HG03039 (cell line): ENCODE results near the gene GRIN3A.
"Not testable (repeated sequence)": the region's sequence is repeated elsewhere in the genome, so short reads cannot be mapped to it uniquely, and the experiment has no call there.

Experiments
- ATAC-seq: cut with Tn5 transposase; IDR thresholded peaks from one replicate; pipeline ENCODE4 v1.9.1; 2021; ENCODE audit warnings: mild to moderate bottlenecking, moderate library complexity; ENCODE audit not compliant: unreplicated experiment

The GRIN3A gene

DNA sequence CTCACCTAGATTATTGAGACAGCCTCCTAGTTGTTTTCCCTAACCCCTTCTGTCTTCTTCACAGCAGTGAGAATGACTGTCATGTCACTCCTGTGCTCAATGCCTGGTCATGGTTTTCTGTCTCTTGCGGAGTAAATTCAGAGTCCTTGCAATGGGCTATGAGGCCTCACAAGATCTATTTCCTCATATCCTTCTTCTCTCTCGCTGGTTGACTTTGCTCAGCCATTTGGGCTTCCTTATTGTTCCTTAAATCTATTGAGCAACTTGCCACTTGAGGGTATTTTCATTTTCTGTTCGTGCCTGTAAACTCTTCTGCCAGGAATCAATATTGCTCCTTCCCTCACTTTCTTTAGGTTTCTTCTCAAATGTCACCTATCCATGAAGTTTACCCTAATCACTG is 152.7 kb downstream of the GRIN3A start:
- no peak for ATAC-seq

DNA sequence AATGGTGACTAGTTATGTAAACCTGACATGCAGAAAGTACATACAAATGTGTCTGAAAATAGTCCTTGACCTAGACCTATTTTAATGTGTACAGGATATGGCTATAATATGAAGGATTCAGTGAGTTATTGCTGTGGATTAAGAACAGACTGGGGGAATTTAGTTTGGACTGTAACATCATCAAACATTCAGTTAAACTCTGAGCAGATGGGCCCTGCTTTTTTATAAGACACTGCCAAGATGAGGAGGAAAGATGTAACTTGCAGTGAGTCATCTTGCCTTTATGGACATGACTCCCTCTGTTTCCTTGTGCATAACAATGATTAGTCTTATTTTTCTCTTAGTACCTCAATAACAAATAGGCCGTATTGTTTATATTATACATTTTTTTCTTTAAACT is 155.9 kb downstream of the GRIN3A start:
- no peak for ATAC-seq

DNA sequence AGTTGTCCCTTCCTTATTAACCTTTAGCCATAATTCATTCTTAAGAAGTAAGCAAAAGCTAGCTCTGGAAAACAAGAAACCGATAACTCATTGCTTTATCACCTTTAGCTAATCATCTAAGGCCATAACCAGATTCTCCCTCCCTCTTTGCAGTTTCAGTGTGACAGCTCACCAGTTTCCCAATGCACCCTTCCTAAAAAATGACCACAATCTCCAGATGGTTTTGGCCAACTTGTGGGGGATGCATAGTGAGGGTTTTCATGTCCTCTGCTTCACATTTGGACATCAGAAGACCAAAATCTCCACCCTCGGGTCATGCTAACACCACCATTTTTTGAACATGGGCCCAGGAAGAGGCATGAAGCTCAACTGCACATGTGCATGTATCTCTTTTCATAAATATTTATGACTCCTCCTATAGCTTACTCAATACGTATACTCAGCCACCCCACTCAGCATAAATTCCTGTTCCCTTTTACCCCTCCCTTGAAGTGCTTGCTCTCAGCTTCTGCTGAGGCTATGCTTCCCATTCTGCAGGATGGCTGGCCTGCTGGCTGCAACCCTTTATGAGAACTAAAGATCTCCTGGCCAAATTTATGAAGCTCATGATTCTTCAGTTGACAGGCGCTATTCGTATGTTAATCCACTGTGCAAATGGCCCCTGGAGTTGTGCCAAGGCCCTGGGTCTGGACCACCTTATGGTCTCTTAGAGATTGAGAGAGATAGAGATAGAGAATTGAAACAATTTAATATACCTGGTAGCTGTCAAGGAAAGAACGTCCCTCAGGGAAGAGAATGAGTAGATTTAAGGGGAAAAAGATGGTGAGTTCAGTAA is 158.5 kb downstream of the GRIN3A start:
- no peak for ATAC-seq

DNA sequence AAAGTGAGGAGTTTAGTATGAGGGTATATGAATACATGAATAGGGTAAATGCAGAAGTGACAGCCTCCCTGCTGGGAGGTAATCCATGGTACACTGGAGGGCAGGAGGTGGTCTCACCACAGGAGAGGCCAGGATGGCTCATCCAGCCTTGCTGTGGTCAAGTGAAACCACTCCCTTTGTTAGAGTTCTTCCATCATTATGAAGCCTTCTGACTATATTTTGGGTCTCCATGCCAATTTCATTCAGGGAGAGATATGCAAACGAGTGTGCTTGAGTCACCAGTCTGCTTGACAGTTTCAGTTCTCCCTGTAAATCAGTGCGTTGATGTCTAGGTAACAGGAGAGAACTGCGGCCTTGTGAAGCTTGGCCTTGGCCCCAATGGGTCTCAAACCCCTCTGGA is 160.1 kb downstream of the GRIN3A start:
- peak; percentile 71 for ATAC-seq

DNA sequence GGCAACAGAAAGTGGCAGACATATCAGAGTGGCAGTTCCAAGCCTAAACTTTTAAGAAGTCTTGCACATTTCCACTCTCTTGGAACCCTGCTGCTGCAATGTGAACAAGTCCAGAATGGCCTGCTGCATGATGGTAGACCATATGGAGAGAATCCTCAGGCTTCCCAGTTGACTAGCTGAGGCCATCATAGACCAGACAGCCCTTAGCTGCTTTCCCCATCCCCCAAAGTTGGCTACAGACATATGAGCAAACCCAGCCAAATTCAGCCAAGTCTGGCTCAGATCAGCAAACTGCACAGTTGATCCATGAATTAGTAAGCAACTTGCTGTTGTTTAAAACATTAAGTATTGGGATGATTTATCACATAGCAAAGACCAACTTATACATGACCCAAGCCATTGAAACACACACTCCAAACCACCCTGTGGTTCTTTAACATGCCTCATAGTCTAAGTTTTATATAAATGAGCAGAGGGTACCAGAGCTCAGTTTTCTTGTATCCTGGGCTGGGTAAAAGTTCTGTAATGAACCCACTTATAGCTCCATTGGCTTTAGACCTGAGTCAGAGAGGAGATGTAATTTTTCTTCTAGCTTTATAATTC is 163.6 kb downstream of the GRIN3A start:
- ATAC-seq: no peak

DNA sequence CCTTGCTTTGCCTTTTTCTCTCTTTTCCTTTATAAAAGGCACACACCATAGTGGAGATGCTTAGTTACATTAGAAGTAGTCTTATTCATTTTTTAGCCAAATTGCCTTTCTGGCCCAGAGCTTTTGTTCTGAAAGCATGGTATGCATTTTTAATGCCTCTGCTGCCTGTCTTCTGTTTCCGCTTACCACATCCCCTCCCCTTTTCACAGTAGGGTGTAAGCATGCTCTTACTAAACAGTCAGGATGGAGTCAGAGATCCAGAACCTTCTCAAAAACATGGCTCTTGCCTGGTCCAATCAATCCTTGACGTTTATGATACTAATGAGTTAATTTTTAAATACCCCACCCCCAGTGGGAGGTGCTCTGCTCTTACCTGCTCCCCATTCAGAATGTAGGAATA is 166.1 kb downstream of the GRIN3A start:
- ATAC-seq: no peak

DNA sequence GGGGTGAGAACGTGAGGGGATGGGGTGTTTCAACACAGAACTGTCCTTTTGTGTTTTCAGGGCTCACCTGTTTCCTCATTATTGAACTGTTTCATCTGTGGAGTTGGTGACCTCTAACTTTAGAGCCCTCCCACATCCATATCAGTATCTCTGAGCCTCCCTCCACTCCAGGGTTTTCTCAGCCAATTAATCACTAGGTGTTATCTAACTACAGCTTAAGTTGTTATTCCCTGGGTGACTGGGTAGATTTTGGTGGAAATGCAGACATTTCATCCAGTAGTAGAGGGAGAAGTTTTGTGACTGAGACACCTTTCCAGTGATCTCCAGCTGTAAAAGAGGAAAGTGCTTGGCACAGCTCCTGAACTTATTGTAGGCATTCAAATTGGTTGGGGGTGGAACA is 167.3 kb downstream of the GRIN3A start:
- ATAC-seq: no peak

DNA sequence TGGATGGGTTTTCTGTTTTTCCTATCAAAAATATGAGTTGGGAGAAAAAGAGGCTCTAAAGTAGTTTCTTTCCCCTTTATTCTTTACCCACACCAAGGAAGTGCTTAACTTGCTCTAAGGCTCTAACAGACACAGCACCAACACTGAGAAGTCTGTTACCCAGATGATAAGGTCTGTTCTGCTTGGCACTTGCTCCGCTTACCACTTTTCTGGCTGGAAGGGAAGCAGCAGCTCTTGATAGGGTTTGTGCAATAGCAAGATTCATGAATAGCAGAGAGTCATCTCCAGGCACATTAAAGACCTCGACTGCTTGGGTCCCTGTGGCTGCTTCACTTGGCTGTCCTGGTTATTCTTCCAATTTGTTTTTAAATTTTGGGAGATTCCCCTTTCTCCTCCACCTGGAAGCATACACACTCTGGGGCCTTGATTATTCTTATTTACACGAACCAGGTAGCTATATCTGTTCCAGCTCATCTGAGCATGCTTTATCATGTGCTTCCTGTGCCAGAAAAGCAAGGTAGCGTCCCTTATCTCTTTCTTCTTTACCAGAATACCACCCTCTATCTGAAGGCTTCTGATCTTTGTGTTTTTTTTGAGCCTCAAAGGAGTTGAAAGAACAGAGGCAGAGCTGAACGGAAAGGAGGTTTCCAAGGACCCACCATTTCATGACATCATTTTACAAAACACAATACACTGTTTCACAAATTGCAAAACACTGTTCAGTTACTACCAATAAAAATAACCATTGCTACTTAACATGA is 168.5 kb downstream of the GRIN3A start:
- ATAC-seq: no peak

DNA sequence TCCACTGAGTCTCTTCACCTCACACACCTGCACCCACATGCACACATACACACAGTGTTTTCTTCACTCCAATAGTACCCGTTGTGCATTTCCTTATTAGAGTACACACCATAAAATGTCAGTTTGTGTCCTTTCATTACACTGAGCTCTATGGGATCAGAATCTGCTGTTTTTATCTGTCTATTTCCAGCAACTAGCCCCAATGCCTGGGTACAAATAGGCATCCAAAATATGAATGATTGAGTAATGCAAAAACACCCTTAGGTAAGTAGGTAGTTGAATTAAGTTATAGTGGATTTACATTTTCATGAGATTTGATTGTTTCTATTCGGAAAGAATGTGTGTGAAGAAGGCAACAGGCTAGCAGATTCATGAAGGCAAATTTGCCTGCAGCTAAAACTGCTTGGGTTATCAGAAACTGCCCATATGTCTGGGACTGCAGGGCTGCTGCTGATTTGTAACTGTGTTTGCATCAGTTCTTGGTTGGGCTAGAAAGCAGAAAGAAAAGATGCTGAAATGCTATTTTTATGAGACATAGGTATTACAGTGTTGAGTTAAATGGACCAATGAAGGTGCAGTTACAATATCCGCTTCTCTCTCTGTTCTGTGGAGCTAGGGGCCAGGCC is 170.6 kb downstream of the GRIN3A start:
- no peak for ATAC-seq

DNA sequence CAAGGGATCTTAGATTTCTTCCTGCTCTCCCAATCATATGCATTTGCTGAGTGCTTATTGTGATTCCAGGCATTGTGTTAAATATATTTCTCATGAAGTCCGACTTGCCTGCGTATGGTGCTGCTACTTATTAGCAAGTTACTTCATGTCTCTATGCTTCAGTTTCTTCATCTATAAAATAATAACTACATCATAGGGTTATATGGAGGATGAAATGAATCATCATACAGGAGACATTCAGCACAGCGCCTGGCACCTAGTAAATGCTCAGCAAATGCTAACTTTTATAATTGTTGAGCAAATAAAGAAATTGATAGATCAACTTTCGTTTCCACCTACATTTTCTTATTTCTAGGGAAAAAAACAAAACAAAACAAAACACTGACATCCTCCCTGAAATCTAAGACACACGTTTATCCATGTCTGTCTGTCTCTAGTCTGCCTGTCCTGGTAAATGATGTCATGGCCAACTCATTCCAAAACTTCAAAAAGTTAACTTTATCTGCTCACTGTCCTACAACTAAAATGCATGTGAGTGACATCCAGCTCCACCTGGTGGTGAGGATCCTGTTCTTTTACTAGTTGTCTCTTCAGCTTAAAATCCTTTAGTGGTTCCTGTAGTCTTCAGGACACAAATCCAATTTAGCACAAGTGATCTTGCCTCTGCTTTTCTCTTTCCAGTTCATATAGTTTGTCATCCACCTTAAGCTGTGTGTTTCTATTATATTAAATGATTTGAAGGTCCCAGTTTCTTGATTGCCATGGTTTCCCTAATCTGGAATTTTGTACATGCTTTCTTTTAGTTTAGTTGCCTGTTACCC is 171.3 kb downstream of the GRIN3A start:
- peak; percentile 59 for ATAC-seq

DNA sequence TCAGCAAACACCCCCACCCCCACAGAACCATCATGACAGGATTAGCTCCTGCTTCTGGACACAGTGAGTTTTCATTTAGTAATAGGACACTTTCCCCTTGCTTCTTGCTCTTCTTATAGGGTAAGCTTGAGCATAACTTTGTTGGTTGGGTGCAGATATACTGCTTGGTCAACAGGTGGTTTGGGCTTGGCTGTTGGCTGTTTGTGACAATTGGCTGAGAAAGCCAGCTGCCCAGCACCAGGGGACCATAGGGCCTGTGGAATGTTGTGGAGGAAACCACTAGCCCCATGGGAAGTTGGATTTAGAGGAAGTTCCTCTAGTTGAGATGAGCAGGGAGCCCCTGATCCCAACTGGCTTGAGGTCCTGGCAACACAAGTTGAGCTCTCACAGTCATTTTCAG is 174.2 kb downstream of the GRIN3A start:
- ATAC-seq: no peak

DNA sequence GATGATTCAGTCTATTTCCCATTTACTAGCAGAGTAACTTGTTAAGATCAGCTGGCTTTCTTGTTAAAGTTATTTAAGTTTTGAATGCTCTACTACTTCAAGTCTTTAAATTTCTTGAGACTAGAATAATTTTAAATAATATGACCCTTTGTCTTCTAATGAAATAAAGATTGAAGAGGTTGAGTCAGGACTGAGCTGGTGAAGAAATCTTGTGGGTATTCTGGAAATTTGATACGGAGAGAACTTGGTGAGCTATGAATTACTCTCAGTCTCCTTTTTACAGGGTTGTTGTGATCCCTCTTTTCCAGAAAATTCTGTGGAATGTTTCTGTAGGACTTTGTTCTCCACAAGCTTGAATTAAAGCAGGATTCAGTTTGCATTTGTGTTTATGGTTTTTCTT is 175.5 kb downstream of the GRIN3A start:
- ATAC-seq: no peak

DNA sequence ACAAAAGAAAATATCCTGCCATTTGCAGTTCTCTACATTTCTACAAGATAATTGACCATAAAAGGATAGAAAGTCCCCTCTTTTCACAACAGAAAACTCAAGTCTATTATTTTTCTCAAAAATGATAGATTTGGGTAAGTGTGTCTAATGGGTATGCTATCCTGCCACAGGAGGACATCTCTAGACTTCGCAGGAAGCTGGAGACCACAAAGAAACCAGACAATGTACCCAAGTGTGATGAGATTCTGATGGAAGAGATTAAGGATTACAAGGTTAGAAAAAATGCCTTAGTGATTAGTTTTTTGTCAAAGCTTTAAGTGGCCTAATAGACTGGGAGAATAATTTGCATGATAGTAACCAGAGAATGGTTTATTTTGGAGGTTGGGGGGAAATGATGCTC is 176.7 kb downstream of the GRIN3A start:
- no peak for ATAC-seq

DNA sequence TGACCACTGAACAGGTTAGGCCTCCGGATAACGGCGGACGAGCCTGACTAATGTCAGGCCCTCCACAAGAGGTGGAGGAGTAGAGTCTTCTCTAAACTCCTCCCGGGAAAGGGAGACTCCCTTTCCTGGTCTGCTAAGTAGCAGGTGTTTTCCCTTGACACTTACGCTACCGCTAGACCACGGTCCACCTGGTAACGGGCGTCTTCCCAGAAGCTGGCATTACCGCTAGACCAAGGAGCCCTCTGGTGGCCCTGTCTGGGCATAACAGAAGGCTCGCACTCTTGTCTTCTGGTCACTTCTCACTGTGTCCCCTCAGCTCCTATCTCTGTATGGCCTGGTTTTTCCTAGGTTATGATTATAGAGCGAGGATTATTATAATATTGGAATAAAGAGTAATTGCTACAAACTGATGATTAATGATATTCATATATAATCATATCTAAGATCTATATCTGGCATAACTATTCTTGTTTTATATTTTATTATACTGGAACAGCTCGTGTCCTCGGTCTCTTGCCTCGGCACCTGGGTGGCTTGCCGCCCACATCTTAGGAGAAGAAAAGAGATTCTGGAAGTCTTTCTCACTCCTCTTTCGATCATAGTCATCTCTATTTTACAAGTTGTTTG is 188.9 kb downstream of the GRIN3A start:
- not testable (repeated sequence) for ATAC-seq

DNA sequence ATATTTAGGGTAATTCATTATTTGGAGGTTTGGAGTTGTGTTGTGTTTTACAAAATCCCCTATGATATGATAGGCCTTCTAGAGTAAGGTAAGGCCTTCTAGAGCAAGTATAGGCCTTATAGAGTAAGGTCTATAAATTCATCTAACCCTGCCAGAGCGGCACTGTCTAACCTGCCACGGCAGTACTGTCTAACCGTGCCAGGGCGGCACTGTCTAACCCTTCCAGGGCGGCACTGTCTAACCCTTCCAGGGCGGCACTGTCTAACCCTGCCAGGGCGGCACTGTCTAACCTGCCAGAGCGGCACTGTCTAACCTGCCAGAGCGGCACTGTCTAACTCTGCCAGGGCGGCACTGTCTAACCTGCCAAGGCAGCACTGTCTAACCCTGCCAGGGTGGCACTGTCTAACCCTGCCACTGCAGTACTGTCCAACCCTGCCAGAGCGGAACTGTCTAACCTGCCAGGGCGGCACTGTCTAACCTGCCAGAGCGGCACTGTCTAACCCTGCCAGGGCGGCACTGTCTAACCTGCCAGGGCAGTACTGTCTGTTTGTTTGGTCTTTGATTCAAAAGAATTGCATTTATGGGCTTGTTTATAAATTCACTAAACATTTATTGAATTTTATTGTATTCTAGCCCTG is 195.2 kb downstream of the GRIN3A start:
- no peak for ATAC-seq

DNA sequence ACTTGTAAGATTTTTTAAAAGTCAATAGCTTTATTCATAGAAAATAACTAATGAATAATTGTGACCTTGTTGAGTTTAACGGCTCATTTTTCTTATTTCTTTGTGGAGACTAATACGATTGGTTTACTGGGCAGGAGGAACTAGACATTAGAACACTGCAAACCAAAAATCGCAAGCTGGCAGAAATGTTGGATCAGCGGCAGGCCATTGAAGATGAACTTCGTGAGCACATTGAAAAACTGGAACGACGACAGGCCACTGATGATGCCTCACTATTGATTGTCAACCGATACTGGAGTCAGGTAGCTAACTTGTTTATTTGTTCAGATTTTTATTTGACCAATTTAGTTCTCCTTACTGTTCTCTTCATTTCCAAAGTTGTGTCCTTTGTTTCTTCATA is 198.4 kb downstream of the GRIN3A start:
- no peak for ATAC-seq

DNA sequence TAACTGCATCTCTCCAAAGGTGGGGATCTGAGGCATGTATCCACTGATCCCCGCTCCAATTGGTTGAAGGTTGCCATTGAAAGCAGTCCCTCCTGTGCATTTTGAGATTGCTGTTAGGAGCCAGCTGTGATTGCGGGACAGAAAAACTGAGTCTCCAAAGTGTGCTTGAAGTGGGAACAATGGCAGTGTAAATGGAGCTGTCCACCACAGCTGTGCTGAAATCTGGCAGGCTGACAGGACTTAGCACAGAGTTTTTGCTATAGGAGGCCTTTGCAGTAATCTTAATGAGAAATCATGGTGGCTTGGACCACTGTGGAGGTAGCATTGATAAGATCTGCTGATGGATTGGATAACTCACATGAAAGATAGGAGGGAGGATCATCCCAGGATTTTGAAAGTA is 201.5 kb downstream of the GRIN3A start:
- no peak for ATAC-seq

DNA sequence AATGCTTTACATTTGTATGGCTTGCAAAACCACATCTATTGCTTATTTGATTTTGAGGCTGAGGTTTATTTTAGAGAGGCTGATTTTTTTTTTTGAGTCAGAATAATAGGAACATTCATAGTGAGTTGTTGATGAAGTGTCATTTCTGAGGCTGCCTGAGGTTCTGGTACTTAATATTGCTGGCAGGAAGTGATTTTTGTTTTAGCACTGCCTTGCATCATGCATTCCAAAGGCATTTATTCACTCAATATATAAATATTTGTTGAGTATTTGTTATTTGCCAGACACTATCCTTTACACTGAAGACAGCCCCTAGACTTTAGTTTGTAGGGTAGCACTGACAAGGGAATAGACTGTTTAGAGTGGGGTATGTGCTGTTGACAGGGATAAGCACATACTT is 202.1 kb downstream of the GRIN3A start:
- no peak for ATAC-seq

DNA sequence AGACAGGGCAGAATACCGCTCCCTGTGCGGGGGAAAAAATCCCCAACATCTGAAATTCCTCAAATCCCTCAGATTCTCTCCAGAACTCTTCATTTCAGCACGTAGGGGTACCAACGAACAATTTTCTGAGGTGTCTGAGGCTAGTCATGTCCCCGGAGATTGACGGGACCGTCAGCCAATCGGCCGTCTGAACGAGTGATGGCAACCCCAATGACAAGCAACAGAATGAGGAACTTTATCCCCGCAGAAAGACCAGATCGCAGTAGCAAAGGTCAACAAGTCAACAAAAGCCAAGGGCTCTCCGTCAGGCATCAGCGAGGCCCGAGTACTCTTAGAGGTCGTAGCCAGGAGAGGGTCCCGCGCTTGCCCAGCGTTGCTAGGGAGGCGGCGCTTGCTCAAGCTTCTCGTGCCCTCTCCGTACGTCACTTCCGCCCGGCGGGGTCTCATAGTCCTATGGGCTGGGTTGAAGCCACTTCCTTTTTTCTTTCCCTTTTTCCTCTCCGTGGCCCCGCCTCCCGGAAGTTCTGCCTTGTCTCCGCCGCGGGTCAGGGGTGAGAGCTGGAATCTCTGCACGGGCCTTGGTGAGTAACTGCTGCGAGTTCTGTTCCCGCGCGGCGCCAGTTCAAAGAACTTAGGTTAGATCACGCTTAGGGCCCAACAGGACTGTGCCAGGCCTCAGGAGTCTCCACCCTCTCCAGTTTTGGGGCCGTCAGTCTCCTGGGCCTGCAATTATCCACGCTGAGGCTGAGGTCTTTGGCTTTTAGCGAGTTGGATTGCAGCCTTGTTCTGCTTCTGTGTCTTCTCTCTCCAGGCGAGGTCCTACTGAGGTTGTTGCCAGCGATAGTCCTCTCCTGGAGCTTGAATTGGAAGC is 204.9 kb downstream of the GRIN3A start, which contains the start of gene RNF20:
RNF20 (plus strand) TSS at position 520 of the 871 bp plus-strand sequence. CDS start 1,571 bp downstream, outside the sequence.
- peak; percentile 98 for ATAC-seq
